ENCODE data around the gene PCGF1.

Gene PCGF1

DNA sequence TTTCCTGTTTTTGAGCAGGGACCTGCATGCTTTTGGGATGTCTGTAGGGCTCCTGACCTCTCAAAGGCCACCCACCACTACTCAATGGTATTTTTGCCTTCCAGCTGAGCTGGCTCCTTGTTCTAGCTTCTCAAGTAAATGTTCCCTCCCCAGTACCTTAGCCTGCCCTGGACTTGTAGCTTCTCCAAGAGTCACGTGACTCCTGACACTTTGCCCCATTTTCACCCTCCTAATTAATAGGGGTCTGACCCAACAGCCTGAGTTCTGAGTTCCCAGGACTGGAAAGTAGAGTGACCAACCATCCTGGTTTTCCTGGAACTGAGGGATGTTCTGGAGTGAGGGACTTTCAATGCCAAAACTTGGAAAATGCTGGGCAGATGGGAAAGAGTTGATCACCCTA is 12.1 kb downstream of the PCGF1 start:
- TF ChIP-seq CTCF (IDR thresholded peaks at IDR 0.05; ENCODE audit: low read depth, low read length): no peak
- Histone ChIP-seq H3K27ac (no peak overlapping the region), H3K27me3 (ENCODE audit: insufficient read depth, low read depth, severe bottlenecking) (no peaks in the 10 kb centered on the region), H3K4me3 (ENCODE audit: low read depth, low read length) (no peak overlapping the region), H3K9me3 (ENCODE audit: severe bottlenecking) (no peaks in the 10 kb centered on the region), H3K36me3 (peaks cover 56% of the 10 kb centered on the region)
- no peak for DNase-seq

DNA sequence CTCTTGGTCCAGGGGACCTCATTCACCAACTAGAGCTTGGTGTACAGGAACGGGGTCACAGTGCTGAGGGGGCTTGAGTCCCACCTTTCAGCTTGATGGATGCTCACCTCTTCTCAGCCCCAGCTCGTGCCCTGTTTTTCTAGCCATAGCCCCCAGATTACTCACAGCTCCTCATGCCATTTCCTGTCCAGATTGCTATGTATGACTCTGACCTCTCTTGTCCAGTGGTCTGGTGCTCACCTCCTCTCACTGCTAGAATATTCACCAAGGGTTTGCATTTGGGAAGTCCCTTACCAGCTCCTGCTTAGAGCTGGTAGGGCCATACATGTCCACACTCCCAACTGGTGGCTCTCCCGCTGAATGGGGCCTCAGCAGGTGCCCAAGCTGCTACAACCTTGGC is 13.9 kb downstream of the PCGF1 start:
- no peak for DNase-seq
- Histone ChIP-seq H3K27me3 (ENCODE audit: insufficient read depth, low read depth, severe bottlenecking) (no peaks in the 10 kb centered on the region), H3K4me3 (ENCODE audit: low read depth, low read length) (no peak overlapping the region), H3K36me3 (peaks cover 58% of the 10 kb centered on the region), H3K27ac (no peak overlapping the region), H3K9me3 (ENCODE audit: severe bottlenecking) (no peaks in the 10 kb centered on the region)
- TF ChIP-seq CTCF (IDR thresholded peaks at IDR 0.05; ENCODE audit: low read depth, low read length): no peak

- no peak for TF ChIP-seq CTCF (IDR thresholded peaks at IDR 0.05; ENCODE audit: low read depth, low read length)
- no peaks in the 10 kb centered on the region for H3K9me3 ChIP-seq (ENCODE audit: severe bottlenecking)
- no peak overlapping the region for H3K4me3 ChIP-seq (ENCODE audit: low read depth, low read length)
- H3K36me3 ChIP-seq: peaks cover 62% of the 10 kb centered on the region
- no peaks in the 10 kb centered on the region for H3K27me3 ChIP-seq (ENCODE audit: insufficient read depth, low read depth, severe bottlenecking)
- no peak for DNase-seq
- no peak overlapping the region for H3K27ac ChIP-seq
Observed at GRCh38 chr2:74491648-74492544, 15.6 kb downstream of the PCGF1 start.

GRCh38 chr2:74489906-74490305 is 17.6 kb downstream of the PCGF1 start:
- H3K36me3 ChIP-seq: peaks cover 62% of the 10 kb centered on the region
- no peak for DNase-seq
- no peaks in the 10 kb centered on the region for H3K9me3 ChIP-seq (ENCODE audit: severe bottlenecking)
- peak overlapping the region; percentile 65 for H3K27ac ChIP-seq
- H3K4me3 ChIP-seq (ENCODE audit: low read depth, low read length): peak overlapping the region; percentile 2; the same call in 1 of the 2 replicates
- TF ChIP-seq CTCF (IDR thresholded peaks at IDR 0.05; ENCODE audit: low read depth, low read length): no peak
- no peaks in the 10 kb centered on the region for H3K27me3 ChIP-seq (ENCODE audit: insufficient read depth, low read depth, severe bottlenecking)

- H3K36me3 ChIP-seq: peaks cover 54% of the 10 kb centered on the region
- no peaks in the 10 kb centered on the region for H3K9me3 ChIP-seq (ENCODE audit: severe bottlenecking)
- peak; percentile 36; the same call in 1 of the 2 replicates for TF ChIP-seq CTCF (IDR thresholded peaks at IDR 0.05; ENCODE audit: low read depth, low read length)
- H3K4me3 ChIP-seq (ENCODE audit: low read depth, low read length): no peak overlapping the region
- H3K27ac ChIP-seq: peak overlapping the region; percentile 63
- peak; percentile 96 for DNase-seq
- H3K27me3 ChIP-seq (ENCODE audit: insufficient read depth, low read depth, severe bottlenecking): no peaks in the 10 kb centered on the region
Observed at GRCh38 chr2:74488643-74489481, 18.6 kb downstream of the PCGF1 start.

All from WERI-Rb-1 (cell line).